ENCODE data around the gene MUC22. TPM values are rescaled to one million over a fixed set of nuclear protein-coding genes. Genes with fewer than 3 reads are reported as not detected.

The MUC22 gene
- total and polyA plus RNA-seq, 2 of the 4 experiments (the other 2 are of a cell fraction), result 0.02 TPM; not detected in 1

GRCh38 chr6:30983439-30983838 is 26.8 kb upstream of the MUC22 start, which contains the start of gene MUC21:
TSS of gene MUC21 (plus strand) at chr6:30983718. CDS start at chr6:30983959, 241 bp downstream.
- intact Hi-C loops (cut with micrococcal nuclease) (no loop called here), dilution Hi-C loops (cut with HindIII; ENCODE audit: low sequenced_read_pairs, unreplicated experiment) (no loop called here), in situ Hi-C loops (cut with MboI; ENCODE audit: low sequenced_read_pairs) (no loop called here)
- Histone ChIP-seq H2AK5ac (ENCODE audit: low read depth, low read length) (no peak within 1 kb of the TSS), H2AFZ (replicated peaks; ENCODE audit: low read length, poor library complexity) (peak within 1 kb of the TSS; percentile 79), H3K18ac (ENCODE audit: low read depth, low read length) (no peak within 1 kb of the TSS), H3K9ac (ENCODE audit: low read depth, low read length) (no peak within 1 kb of the TSS), H3K4me3 (ENCODE audit: insufficient read depth, low read depth, low read length) (no peak within 1 kb of the TSS), H3K9me1 (ENCODE audit: insufficient read depth, low read length) (no peaks in the 10 kb centered on the region), H3K79me1 (ENCODE audit: low read depth in 1 of 2, low read length in 2 of 2) (no peaks in the 10 kb centered on the region), H2BK120ac (ENCODE audit: low read depth, low read length) (no peak within 1 kb of the TSS), H2BK5ac (ENCODE audit: low read depth, low read length, poor library complexity, severe bottlenecking) (no peak within 1 kb of the TSS), H4K20me1 (ENCODE audit: insufficient read depth, low read length) (no peaks in the 10 kb centered on the region; the same call in 1 of the 2 replicates), H4K5ac (ENCODE audit: low read depth, low read length) (no peak within 1 kb of the TSS), H3K14ac (replicated peaks; ENCODE audit: low read depth, low read length) (no peak within 1 kb of the TSS; the same call in 1 of the 2 replicates), H2BK15ac (ENCODE audit: low read depth, low read length) (no peak within 1 kb of the TSS), H4K8ac (ENCODE audit: low read depth in 2 of 2, low read length in 2 of 2) (no peak within 1 kb of the TSS), H3K56ac (ENCODE audit: extremely low read depth, insufficient read depth, low read length) (no peak within 1 kb of the TSS), H3K9me3 (ENCODE audit: control insufficient read depth, insufficient read depth, low read length) (no peaks in the 10 kb centered on the region), H2AK9ac (replicated peaks; ENCODE audit: low read depth, low read length, poor library complexity) (peak within 1 kb of the TSS; percentile 20), H3K23ac (ENCODE audit: low read depth, low read length) (no peak within 1 kb of the TSS), H4K91ac (ENCODE audit: insufficient read depth, low read depth, low read length) (no peak within 1 kb of the TSS), H3K4me1 (ENCODE audit: control insufficient read depth, insufficient read depth, low read length) (peaks cover 6% of the 10 kb centered on the region; the same call in 1 of the 2 replicates), H2BK20ac (ENCODE audit: low read depth, low read length) (no peak within 1 kb of the TSS), H3K4ac (ENCODE audit: low read depth, low read length) (no peak within 1 kb of the TSS), H3K4me2 (ENCODE audit: low read depth, low read length) (no peak within 1 kb of the TSS; the same call in 1 of the 2 replicates), H3K27me3 (ENCODE audit: control insufficient read depth, insufficient read depth, low read length) (peaks cover 19% of the 10 kb centered on the region), H3K36me3 (ENCODE audit: control insufficient read depth, insufficient read depth, low read length) (no peaks in the 10 kb centered on the region), H3K27ac (ENCODE audit: insufficient read depth, low read length) (no peak within 1 kb of the TSS)
- no peak for ATAC-seq (ENCODE audit: low read depth)
- TF ChIP-seq MAZ (IDR thresholded peaks at IDR 0.05; ENCODE audit: borderline replicate concordance, low read depth, low read length), result no peak
- no peak for TF ChIP-seq CEBPB (IDR thresholded peaks at IDR 0.05; ENCODE audit: low read depth, low read length)
- TF ChIP-seq CHD1 (IDR thresholded peaks at IDR 0.05; ENCODE audit: low read depth, low read length), result no peak
- no peak for TF ChIP-seq FOS (IDR thresholded peaks at IDR 0.05; ENCODE audit: low read depth, low read length)
- no peak for TF ChIP-seq ELK1 (IDR thresholded peaks at IDR 0.05; ENCODE audit: borderline replicate concordance, low read depth, low read length)
- TF ChIP-seq NFE2L2 (IDR thresholded peaks at IDR 0.05; ENCODE audit: low read depth, low read length), result no peak
- TF ChIP-seq SMC3 (IDR thresholded peaks at IDR 0.05; ENCODE audit: low read depth, low read length), result no peak
- no peak for TF ChIP-seq USF2 (IDR thresholded peaks at IDR 0.05; ENCODE audit: low read depth, low read length)
- no peak for TF ChIP-seq POLR2A (IDR thresholded peaks at IDR 0.05; ENCODE audit: low read depth, low read length)
- no peak for TF ChIP-seq BHLHE40 (IDR thresholded peaks at IDR 0.05; ENCODE audit: low read depth, low read length)
- TF ChIP-seq MAFK (IDR thresholded peaks at IDR 0.05; ENCODE audit: low read depth, low read length), result no peak
- no peak for TF ChIP-seq RCOR1 (IDR thresholded peaks at IDR 0.05; ENCODE audit: insufficient replicate concordance, low read length)
- no peak for TF ChIP-seq RAD21 (IDR thresholded peaks at IDR 0.05; ENCODE audit: low read length)
- TF ChIP-seq RFX5 (IDR thresholded peaks at IDR 0.05; ENCODE audit: low read depth, low read length), result no peak
- no peak for TF ChIP-seq MXI1 (IDR thresholded peaks at IDR 0.05; ENCODE audit: borderline replicate concordance, low read depth, low read length)
- DNase-seq, result no peak
- ChIA-PET POLR2A (ENCODE audit: unreplicated experiment) (no interaction called here), CTCF (no interaction called here)
- WGBS, 2 experiments (ENCODE audit: extremely low coverage in 2 of 2, insufficient read length in 1 of 2), result 72% methylated on average over 4 of the region's 6 CpGs; no CpG with 5 or more reads in 1 of the 2 experiments
- BruUV-seq (replicated peaks), result no TSS peak

Data from IMR-90 (cell line).